ENCODE measurements around the gene MIXL1.
"Not testable (repeated sequence)": the region's sequence is repeated elsewhere in the genome, so short reads cannot be mapped to it uniquely, and the experiment has no call there.

MIXL1 gene

DNA sequence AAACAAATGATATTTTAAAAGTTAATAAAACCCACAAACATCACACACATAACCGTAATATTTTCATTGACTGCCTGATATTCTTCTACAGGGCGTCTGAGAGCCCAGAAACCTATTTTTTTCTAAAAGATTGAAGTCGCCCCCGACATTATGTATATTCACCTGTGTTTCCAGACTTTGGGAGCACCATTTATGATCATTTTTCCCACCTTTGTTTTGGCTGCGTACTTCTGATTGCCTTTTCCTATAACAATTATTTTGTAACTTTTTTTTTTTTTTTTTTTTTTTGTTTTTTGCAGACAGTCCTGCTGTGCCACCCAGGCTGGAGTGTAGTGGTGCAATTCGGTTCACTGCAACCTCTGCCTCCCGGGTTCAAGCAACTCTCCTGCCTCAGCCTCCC lies 36.1 kb upstream of the MIXL1 start:
- TF ChIP-seq, protein P1, sequence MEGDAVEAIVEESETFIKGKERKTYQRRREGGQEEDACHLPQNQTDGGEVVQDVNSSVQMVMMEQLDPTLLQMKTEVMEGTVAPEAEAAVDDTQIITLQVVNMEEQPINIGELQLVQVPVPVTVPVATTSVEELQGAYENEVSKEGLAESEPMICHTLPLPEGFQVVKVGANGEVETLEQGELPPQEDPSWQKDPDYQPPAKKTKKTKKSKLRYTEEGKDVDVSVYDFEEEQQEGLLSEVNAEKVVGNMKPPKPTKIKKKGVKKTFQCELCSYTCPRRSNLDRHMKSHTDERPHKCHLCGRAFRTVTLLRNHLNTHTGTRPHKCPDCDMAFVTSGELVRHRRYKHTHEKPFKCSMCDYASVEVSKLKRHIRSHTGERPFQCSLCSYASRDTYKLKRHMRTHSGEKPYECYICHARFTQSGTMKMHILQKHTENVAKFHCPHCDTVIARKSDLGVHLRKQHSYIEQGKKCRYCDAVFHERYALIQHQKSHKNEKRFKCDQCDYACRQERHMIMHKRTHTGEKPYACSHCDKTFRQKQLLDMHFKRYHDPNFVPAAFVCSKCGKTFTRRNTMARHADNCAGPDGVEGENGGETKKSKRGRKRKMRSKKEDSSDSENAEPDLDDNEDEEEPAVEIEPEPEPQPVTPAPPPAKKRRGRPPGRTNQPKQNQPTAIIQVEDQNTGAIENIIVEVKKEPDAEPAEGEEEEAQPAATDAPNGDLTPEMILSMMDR (IDR thresholded peaks at IDR 0.05), result no peak
- H3K4me3 ChIP-seq, result peak overlapping the region; percentile 99
- DNase-seq (ENCODE audit: low spot score), result no peak
- no peak overlapping the region for H3K27ac ChIP-seq

DNA sequence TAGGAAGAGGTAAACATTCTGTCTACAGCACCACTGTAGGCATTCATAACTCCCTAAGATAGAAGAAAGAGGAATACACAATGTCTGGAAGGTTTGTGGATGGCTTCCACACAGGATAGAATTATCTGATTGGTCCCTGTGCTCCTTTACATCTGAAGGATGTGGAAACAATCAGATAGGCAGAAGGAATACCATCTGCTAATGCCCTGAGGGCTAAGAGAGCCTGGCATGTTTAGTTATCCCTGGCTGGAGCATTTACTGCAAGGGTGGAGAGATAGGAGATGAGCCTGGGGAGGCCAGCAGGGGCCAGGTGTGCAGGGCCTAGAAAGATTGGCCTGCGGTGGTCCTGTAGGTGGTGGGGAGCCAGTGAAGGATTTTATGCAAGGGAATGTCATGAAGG lies 28.3 kb upstream of the MIXL1 start:
- DNase-seq (ENCODE audit: low spot score), result no peak
- H3K27ac ChIP-seq, result no peak overlapping the region

DNA sequence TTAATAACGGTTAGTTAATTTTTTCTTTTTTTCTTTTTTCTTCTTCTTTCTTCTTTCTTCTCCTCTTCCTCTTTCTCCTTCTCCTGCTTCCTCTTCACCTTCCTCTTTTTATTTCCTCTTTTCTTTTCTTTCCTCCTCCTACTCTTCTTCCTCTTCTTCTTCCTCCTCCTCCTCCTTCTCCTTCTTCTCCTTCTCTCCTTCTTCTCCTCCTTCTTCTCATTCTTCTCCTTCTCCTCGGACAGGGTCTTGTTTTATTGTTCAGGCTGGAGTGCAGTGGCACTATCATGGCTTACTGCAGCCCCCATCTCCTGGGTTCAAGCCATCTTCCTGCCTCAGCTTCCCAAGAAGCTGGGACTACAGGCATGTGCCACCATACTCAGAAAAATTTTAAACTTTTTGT lies 23.5 kb upstream of the MIXL1 start:
- DNase-seq (ENCODE audit: low spot score), result no peak
- no peak overlapping the region for H3K27ac ChIP-seq
- TF ChIP-seq, protein P1 (IDR thresholded peaks at IDR 0.05), result no peak
- H3K4me3 ChIP-seq, result no peak overlapping the region

More for the DNA sequence above, 28.3 kb upstream of the MIXL1 start:
- TF ChIP-seq, protein P1 (IDR thresholded peaks at IDR 0.05), result no peak
- no peak overlapping the region for H3K4me3 ChIP-seq

DNA sequence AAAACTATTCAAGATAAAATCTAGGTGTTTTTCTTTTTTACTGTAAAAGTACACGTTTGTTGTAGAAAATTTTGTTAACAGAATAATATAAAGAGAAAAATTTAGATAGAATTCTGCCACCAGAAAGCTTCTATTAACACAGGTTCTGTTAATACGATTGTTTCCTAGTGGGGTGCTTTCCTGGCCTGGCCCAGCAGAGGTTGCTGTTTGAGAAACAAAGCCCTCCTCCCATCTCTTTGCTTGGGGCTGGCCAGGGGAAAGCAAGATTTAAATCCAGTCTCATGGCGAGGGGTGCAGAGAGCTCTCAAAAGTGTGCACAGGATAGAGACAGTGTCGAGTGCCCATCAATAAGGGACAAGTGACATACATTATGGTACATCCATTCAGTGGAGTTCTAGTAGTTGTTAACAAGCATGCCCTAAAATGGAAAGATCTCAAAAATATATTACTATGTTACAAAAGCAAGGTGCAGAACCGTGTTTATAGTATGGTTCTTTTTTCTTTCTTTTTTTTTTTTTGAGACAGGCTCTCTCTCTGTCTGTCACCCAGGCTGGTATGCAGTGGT lies 22.4 kb upstream of the MIXL1 start:
- TF ChIP-seq, protein P1 (IDR thresholded peaks at IDR 0.05), result no peak
- no peak for DNase-seq (ENCODE audit: low spot score)
- no peak overlapping the region for H3K4me3 ChIP-seq
- H3K27ac ChIP-seq, result no peak overlapping the region

DNA sequence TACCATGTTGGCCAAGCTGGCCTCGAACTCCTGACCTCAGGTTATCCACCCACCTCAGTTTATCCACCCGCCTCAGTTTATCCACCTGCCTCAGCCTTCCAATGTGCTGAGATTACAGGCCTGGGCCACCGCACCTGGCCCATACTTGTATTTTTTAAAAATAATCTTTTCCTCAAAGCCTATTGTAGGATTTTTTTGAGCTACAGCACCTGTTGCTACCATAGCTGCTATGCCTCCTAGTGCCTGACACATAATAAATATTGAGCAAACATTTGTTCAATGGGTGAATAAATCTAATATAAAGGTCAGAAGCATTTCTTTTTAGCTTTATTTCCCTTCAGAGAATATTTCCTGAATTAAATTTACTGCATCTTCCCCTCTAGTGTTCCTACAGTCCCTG lies 21.2 kb upstream of the MIXL1 start:
- Histone ChIP-seq H3K27ac (no peak overlapping the region), H3K4me3 (no peak overlapping the region)
- TF ChIP-seq, protein P1 (IDR thresholded peaks at IDR 0.05), result no peak
- DNase-seq (ENCODE audit: low spot score), result no peak

DNA sequence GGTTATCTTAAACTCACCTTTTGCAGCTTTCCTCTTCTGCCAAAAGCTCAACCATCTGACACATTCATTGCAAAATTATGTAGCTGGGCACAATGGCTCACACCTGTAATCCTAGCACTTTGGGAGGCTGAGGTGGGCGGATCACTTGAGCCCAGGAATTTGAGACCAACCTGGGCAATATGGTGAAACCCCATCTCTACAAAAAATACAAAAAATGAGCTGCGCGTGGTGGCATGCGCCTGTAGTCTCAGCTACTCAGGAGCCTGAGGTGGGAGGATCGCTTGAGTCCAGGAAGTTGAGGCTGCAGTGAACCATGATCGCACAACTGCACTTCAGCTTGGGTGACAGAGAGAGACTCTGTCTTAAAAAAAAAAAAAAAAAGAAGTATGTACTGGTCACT lies 20.8 kb upstream of the MIXL1 start:
- not testable (repeated sequence) for H3K4me3 ChIP-seq; H3K27ac ChIP-seq; DNase-seq (ENCODE audit: low spot score)

DNA sequence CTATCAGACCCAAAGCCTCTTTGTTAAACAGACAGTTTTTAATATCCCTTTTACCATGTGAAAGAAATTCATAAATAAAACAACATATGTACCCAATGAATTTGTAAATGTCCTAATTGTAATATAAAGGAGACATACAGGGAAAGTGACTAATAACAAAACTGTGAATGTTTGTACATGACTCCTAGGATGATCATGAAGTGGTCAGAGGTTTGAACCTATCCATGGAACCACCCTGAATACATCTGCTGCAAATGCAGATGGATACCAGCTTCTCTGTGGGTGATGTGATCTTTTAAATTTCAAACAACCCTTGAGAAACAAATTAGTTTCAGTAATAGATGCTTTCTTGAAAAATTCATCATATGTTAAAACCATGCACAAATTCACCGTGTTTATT lies 20.2 kb upstream of the MIXL1 start:
- DNase-seq (ENCODE audit: low spot score), result no peak
- no peak overlapping the region for H3K27ac ChIP-seq
- TF ChIP-seq, protein P1 (IDR thresholded peaks at IDR 0.05), result no peak
- H3K4me3 ChIP-seq, result no peak overlapping the region

DNA sequence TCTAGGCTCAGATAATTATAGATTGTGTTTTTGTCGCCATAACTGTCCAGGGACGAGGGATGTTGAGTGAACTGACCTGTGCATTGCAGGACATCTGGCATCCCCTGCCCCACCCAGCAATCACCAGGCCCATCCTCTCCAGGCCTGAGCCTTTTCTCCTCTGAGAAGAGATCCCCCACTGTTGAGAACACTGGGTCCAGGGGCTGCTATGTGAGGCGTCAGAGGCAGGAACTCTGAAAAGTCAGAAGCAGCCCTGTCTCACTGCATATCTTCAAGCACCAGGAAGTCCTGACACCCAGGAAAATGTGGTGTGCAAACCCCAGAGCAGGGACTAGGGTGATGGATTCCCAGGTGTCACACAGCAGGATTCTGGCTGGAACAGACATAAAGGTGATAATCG lies 19.8 kb upstream of the MIXL1 start:
- TF ChIP-seq, protein P1 (IDR thresholded peaks at IDR 0.05), result no peak
- Histone ChIP-seq H3K4me3 (no peak overlapping the region), H3K27ac (no peak overlapping the region)
- DNase-seq (ENCODE audit: low spot score), result no peak

Data from coronary artery (tissue), 2 donors.